NCI-H510A (cell line): Measurements from ENCODE around the gene PET100.
"Not testable (repeated sequence)": the region's sequence is repeated elsewhere in the genome, so short reads cannot be mapped to it uniquely, and the experiment has no call there.

Source experiments
- DNase-seq: peaks from one replicate; lab custom pipeline; 2025; lab: John Stamatoyannopoulos, UW

The PET100 gene

DNA sequence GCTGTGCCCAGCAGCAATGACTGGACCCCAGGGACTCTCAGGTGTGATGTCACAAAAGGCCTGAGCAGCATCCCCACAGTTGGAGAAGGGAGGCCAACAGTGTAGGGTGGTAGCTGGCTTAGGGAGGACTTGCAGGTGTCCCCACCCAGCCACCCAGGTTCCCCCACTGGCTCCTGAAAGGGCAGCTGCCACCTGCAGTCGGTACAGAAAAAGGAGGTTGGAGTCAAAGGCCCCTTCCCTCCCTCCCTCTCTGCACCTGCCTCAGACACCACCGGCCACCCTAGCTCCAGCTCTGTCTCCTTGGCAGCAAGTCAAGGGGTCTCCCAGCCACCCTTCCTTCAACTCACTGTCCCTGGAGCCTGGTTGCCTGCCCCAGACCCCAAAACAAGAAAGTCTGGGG, 4.1 kb downstream of the PET100 start, which contains the start of gene PCP2:
PCP2 (minus strand) TSS at position 22 of the 400 bp plus-strand sequence. CDS start 262 bp downstream, outside the sequence.
- no peak for DNase-seq

- no peak for DNase-seq
Measured at GRCh38 chr19:7635670-7636069, 6.1 kb downstream of the PET100 start.

DNA sequence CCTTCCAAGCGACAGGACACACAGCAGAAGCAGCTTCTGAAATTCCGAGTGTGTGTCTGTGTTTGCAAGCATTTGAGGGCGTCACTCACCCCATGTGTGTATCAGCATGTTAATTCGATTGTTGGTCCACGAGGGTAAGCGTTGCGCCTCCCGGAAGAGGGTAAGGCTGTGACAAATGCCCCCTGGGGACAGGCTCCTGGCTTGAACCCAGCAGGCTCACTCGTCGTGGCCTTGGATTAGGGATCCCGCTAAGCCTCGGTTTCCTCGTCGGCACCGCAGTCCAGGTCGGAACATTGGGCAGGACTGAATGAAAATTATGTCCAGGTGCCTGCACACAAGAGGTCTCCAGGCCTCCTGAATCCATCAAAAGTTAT, 6.7 kb downstream of the PET100 start:
- DNase-seq, result no peak

DNA sequence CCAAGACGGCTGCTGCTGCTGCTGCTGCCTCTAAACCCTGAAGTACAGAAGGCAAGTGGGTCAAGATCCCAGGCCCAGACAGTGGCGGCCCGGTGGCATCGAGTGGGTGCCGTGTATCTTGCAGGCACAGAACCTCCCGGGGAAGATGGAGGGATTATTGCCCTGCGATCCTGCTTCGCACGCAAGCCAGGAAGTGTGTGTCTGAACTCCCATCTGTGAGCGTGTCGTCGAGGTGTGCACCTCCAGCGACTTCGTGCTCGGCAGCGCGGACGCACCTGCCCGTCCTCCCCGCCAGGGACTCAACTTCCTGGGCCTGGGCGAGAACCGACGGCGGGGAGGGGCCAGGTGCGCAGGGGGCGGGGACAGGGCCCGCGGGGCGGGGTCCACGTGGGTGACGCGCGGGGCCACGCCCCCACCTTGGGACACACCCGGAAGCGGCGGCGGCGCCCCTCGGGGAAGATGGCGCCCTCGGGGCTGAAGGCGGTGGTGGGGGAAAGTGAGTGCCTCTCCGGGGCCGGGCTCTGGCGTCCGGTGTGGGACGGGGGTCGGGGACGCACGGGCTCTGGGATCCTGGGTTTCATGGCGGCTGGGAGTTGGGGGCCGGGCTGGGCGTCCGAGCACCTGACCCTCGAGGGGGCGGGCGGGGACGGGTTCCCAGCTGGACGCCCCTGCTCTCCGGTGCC, 7.2 kb downstream of the PET100 start, which contains the start of gene STXBP2:
STXBP2 (plus strand) TSS at position 420 of the 683 bp plus-strand sequence; CDS start at position 460, 40 bp downstream.
- peak; percentile 70 for DNase-seq

DNA sequence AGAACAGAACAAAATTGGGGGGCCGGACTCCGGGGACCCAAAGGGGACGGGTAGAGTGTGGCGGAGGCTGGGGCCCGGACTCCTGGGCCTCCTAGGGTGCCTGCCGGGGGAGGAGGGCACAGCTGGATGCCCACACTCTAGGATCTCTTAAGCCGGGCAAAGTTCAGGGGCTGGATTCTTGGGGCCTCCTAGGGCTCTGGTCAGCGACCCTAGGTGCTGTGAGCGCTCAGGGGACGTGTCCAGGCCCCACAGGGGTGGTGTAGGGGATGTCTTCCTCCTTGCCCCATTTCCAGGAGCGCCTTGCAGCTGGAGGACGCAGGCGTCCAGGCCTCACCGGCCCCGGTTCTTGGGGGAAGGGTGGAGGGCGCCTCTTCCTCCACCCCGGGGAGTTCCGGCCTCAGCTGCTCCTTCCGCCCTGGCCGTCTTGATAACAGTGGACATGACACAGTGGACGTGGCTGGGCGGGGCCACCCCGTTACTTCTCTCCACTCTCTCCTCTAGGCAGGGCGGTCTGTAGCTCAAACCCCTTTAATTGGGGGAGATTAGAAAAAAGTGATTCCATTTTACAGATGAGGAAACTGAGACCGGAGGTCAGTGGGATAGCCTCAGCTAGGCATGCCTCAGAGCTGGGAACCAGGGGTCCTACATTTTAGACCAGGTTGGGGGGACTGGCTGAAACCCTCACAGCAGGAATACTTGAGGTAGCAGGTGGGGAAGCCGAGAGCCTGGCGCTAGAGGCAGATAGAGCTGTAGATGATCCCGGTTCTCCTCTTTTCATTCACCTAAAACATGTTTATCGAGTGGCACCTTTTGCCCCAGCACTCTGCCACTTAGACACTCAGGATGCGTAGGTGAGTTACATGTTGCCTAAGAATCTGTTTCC, 8.0 kb downstream of the PET100 start:
- no peak for DNase-seq

DNA sequence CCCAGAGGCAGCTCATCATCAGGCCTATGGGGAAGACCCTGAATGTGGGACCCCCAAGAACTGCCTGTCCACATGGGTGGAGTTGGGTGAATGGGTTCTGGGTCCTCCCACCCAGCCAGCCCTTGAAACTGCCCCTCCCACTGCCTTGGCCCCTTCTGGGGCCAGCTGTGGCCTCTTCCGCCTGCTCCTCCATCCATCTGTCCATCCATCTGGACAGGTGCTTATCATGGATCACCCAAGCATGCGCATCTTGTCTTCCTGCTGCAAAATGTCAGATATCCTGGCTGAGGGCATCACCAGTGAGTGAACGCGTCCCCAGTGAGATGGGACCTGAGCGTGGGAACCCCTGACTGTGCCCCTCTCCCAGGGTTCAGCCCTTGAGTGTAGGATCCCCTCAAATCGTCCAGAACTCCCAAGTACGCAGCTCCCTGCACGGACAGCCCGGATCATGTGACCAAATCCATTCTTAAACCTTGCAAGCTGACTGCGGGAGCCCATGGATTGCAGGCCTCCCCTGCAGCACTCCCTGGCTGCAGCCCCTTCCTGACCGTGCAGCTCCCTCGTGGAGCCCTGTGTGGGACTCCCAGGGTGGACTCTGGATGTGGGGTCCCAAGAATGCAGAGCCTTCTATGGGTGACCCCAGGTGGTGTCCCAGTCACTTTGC, 9.3 kb downstream of the PET100 start:
- DNase-seq, result no peak

- DNase-seq, result no peak
Measured at GRCh38 chr19:7639863-7640348, 10.3 kb downstream of the PET100 start.

DNA sequence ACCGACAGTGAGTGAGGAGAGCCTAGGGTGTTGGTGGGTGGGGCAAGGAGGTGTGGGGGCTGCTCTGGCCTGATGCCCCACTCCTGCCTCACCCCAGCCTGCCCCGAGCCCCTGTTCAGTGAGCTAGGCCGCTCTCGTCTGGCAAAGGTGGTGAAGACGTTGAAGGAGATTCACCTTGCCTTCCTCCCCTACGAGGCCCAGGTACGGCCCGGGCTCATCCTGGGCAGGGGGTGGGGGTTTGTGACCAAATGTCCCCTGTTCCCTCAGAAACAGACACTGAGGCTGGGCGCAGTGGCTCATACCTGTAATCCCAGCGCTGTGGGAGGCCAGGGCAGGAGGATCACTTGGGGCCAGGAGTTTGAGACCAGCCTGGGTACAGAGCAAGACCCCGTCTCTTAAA, 11.2 kb downstream of the PET100 start:
- no peak for DNase-seq

GRCh38 chr19:7641290-7642276, 12.0 kb downstream of the PET100 start:
- no peak for DNase-seq

DNA sequence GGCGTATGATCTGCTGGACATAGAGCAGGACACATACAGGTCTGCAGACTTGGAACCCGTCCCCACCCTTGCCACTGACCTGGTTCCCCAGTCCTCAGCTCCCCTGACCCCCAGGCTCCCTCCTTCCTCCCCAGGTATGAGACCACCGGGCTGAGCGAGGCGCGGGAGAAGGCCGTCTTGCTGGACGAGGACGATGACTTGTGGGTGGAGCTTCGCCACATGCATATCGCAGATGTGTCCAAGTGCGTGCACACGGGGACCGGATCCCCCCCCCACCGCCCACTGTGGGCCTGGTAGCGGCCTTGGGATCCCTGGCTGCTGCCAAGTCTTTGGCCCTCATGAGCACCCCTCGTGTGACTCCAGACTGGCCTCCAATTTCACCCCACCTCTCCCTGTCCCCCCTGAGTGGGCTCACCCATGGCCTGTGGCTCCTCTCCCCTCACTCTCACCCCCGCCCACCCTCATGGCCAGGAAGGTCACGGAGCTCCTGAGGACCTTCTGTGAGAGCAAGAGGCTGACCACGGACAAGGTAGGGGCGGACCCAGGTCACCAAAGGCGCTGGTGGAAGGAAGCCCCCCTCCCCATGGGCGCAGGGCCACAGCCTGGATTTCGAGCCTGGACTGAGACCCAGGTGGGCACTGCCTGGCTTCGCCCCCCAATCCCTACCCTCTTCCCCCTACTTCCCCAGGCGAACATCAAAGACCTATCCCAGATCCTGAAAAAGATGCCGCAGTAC, 12.9 kb downstream of the PET100 start:
- no peak for DNase-seq

- no peak for DNase-seq
Measured at GRCh38 chr19:7643031-7643415, 13.4 kb downstream of the PET100 start.

GRCh38 chr19:7643629-7644549, 14.3 kb downstream of the PET100 start:
- not testable (repeated sequence) for DNase-seq

GRCh38 chr19:7644550-7644877, 14.9 kb downstream of the PET100 start:
- no peak for DNase-seq

- no peak for DNase-seq
Measured at GRCh38 chr19:7645163-7645562, 15.6 kb downstream of the PET100 start.

GRCh38 chr19:7645656-7646425, 16.2 kb downstream of the PET100 start:
- no peak for DNase-seq

- no peak for DNase-seq
Measured at GRCh38 chr19:7646426-7646700, 16.8 kb downstream of the PET100 start.

DNA sequence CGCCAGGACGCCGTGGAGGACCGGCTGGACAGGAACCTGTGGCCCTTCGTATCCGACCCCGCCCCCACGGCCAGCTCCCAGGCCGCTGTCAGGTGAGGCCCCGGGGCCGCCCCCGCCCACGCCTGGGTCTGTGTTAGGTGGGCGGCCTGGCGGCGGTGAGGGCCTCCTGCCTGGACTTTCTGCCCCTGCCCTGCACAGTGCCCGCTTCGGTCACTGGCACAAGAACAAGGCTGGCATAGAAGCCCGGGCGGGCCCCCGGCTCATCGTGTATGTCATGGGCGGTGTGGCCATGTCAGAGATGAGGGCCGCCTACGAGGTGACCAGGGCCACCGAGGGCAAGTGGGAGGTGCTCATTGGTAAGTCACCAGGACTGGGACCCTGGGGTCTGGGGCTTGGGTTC, 17.6 kb downstream of the PET100 start:
- no peak for DNase-seq

GRCh38 chr19:7648265-7649014, 18.8 kb downstream of the PET100 start:
- DNase-seq, result no peak
